BJ (cell line): ENCODE measurements around the gene ECE2. TPM values are rescaled to one million over a fixed set of nuclear protein-coding genes. Genes with fewer than 3 reads are reported as not detected.

Experiments used
- CTCF ChIA-PET: fragments of 350-600 bp; formaldehyde crosslinking; extraction: SDS; loops from one replicate; lab custom pipeline; 2021; ENCODE audit warnings: antibody characterized with exemption, inconsistent platforms; lab: Yijun Ruan, JAX
- POLR2A ChIA-PET: fragments of 300-600 bp; sonication (Branson Sonifier 250); formaldehyde crosslinking; extraction: SDS; loops from one replicate; lab custom pipeline; 2021; ENCODE audit warnings: antibody characterized with exemption; lab: Charles Lee
- DNase-seq: peaks from one replicate; pipeline ENCODE4 v3.0.0-alpha.2; 2011; ENCODE audit warnings: low read depth
- H3K27me3 ChIP-seq: 2 replicates; pipeline ENCODE4 v1.6.0; 2011; ENCODE audit warnings: low read length; ENCODE audit not compliant: control insufficient read depth, insufficient read depth
- H3K36me3 ChIP-seq: 2 replicates; pipeline ENCODE4 v1.5.1; 2011; ENCODE audit warnings: low read length; ENCODE audit not compliant: control insufficient read depth, insufficient read depth
- H3K4me3 ChIP-seq: 2 replicates; pipeline ENCODE4 v1.5.1; 2011; ENCODE audit warnings: low read depth, mild to moderate bottlenecking, control low read depth, low read length
- CTCF ChIP-seq: IDR thresholded peaks from 2 replicates; pipeline ENCODE4 v1.5.1; 2011; ENCODE audit warnings: low read depth, mild to moderate bottlenecking, control low read depth, inconsistent platforms, low read length, moderate library complexity; ENCODE audit not compliant: insufficient read depth
- polyA plus RNA-seq: library from polyadenylated mRNA; depleted of rRNA; stranded (reverse); fragments of >200 nt; gene quantifications from 2 replicates; pipeline ENCODE4 v1.2.3, GENCODE V29; 2011

The ECE2 gene
- polyA plus RNA-seq, 1 experiment, result not detected

DNA sequence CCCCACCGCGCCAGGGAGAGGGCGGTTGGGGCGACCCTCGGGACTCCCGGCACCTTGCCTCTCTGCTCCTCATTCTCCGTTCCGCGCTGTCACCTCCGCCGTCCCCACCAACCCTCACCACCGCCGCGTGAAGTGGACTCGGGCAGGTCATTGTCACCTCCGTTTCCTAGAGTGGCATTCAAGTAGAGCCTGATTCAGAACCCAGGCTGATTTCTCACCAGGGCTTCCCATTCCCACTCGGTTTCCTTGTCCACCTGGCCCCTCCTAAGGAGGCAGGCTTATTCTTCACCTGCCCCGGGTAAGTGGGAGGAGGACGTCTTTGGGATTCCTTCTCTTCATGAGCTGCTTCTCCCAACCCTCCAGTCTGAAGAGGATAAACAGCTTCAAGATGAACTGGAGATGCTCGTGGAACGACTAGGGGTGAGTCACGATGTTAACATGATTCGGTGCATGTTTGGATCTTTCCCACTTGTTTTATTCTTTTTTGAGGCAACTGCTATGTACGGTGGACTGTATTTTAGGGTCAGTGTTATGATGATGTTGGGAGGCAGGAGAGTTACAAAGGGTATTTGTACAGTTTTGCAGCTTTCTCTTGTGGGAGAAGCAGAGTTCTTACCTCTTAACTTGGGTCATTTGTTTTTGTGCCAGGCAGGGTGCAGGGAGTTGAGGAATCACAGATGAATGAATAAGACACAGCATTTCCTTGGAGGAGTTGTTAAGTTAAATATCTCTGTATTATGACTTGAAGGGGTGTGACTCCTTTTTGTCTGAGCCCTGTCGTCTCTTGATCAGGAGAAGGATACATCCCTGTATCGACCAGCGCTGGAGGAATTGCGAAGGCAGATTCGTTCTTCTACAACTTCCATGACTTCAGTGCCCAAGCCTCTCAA is 23.9 kb downstream of the ECE2 start:
- Histone ChIP-seq H3K27me3 (0 out of 2 replicates have a peak, but pooled peaks cover 1% of the 10 kb centered on the region), H3K4me3 (peak overlapping the region; percentile 87), H3K36me3 (peaks cover 20% of the 10 kb centered on the region)
- TF ChIP-seq CTCF, result no peak
- DNase-seq, result no peak
- ChIA-PET POLR2A (interaction anchor here (0.6 kb wide), 1 partner anchor 41 kb away, joined by 14 read pairs; no protein-coding TSS in a partner anchor), CTCF (interaction anchor here (0.5 to 1.8 kb wide), 5 partner anchors 12 to 404 kb away, joined by 3 to 8 read pairs (median 4); no protein-coding TSS in a partner anchor)

- Histone ChIP-seq H3K4me3 (peak overlapping the region; percentile 87), H3K27me3 (0 out of 2 replicates have a peak, but pooled peaks cover 1% of the 10 kb centered on the region), H3K36me3 (peaks cover 20% of the 10 kb centered on the region)
- no peak for TF ChIP-seq CTCF
- no peak for DNase-seq
- ChIA-PET POLR2A (no interaction called here), CTCF (interaction anchor here (1.1 to 1.8 kb wide), 3 partner anchors 11 to 405 kb away, joined by 3 to 8 read pairs (median 4); no protein-coding TSS in a partner anchor)
These were observed 24.5 kb downstream of the ECE2 start for GRCh38 chr3:184300378-184300720.

GRCh38 chr3:184305577-184305976 is 29.8 kb downstream of the ECE2 start:
- POLR2A ChIA-PET, result no interaction called here

DNA sequence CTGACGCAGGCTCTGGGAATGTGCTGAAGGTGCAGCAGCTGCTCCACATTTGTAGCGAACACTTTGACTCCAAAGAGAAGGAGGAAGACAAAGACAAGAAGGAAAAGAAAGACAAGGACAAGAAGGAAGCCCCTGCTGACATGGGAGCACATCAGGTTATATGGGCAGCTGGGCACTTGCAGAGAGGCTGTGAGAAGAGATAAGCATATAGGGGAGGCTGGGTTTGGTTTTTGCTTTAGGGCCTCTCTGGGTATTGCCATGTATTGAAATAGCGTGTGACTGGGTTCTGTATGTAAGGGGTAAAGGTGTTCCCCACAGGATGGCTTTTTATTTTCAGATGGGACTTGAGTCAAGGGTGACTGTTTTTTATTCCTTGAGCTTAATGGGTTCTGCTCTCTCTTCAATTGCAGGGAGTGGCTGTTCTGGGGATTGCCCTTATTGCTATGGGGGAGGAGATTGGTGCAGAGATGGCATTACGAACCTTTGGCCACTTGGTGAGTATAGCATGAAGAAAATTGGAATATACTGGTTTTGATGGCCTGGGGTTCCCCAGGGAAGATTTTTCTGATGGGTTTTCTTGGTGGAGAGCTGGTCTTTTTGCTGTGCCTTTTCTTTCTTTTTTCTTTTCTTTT is 30.6 kb downstream of the ECE2 start:
- peaks cover 34% of the 10 kb centered on the region for H3K36me3 ChIP-seq
- no peak for DNase-seq
- ChIA-PET POLR2A (no interaction called here), CTCF (interaction anchor here (0.6 to 1.9 kb wide), 3 partner anchors 33 to 405 kb away, joined by 3 to 6 read pairs (median 3); no protein-coding TSS in a partner anchor)
- H3K4me3 ChIP-seq, result no peak overlapping the region
- H3K27me3 ChIP-seq, result no peaks in the 10 kb centered on the region
- TF ChIP-seq CTCF, result no peak

More at GRCh38 chr3:184305577-184305976, 29.8 kb downstream of the ECE2 start:
- Histone ChIP-seq H3K36me3 (peaks cover 38% of the 10 kb centered on the region), H3K27me3 (no peaks in the 10 kb centered on the region), H3K4me3 (no peak overlapping the region)
- DNase-seq, result no peak
- CTCF ChIA-PET, result interaction anchor here (0.6 to 1.9 kb wide), 3 partner anchors 34 to 404 kb away, joined by 3 to 6 read pairs (median 3); no protein-coding TSS in a partner anchor
- TF ChIP-seq CTCF, result peak; percentile 41

DNA sequence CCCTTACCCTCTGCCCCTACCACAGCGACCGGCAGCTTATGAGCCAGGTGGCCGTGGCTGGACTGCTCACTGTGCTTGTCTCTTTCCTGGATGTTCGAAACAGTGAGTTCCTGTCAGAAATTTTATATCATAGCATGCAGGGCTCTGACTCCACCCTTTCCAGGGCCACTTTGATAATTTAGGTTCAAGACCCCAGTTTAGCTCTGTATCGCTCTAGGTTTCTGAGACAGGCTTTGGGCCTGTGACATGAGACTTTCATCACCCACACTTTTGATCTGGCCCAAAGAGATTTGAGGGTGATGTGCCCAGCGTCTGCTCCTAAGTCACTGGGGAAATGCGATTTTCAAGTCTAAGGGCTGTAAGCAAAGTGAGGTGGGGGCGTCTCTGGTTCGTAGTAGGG is 32.1 kb downstream of the ECE2 start:
- ChIA-PET POLR2A (no interaction called here), CTCF (no interaction called here)
- no peak for TF ChIP-seq CTCF
- Histone ChIP-seq H3K4me3 (no peak overlapping the region), H3K27me3 (no peaks in the 10 kb centered on the region), H3K36me3 (peaks cover 24% of the 10 kb centered on the region)
- no peak for DNase-seq
